ENCODE measurements around the gene APRT. TPM values are rescaled to one million over a fixed set of nuclear protein-coding genes. Genes with fewer than 3 reads are reported as not detected.

The APRT gene
- total and polyA plus RNA-seq, 2 of the 8 experiments (the other 6 are each of a cell fraction or from before 2014, with no cell fraction given): 221 to 267 TPM

DNA sequence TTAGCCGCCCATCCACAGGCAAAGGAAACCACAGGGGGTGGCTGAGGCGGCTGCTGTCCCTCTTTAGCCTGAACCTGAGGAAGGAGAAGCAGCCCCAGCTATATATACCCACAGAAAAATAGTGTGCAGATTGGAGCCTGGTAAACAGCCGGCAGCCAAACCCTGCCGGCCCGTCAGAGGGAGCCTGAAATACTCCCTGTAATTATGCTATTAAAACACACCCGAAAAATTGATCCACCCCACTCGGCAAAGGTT lies 33.5 kb downstream of the APRT start (continued):
- TF ChIP-seq RNF2 (IDR thresholded peaks at IDR 0.05; ENCODE audit: borderline replicate concordance, low read depth, low read length, missing control alignments, poor library complexity, severe bottlenecking): no peak

Measured in H1 (cell line).